ENCODE measurements around the gene HNRNPAB.
"Not testable (repeated sequence)": the region's sequence is repeated elsewhere in the genome, so short reads cannot be mapped to it uniquely, and the experiment has no call there.

HNRNPAB gene

DNA sequence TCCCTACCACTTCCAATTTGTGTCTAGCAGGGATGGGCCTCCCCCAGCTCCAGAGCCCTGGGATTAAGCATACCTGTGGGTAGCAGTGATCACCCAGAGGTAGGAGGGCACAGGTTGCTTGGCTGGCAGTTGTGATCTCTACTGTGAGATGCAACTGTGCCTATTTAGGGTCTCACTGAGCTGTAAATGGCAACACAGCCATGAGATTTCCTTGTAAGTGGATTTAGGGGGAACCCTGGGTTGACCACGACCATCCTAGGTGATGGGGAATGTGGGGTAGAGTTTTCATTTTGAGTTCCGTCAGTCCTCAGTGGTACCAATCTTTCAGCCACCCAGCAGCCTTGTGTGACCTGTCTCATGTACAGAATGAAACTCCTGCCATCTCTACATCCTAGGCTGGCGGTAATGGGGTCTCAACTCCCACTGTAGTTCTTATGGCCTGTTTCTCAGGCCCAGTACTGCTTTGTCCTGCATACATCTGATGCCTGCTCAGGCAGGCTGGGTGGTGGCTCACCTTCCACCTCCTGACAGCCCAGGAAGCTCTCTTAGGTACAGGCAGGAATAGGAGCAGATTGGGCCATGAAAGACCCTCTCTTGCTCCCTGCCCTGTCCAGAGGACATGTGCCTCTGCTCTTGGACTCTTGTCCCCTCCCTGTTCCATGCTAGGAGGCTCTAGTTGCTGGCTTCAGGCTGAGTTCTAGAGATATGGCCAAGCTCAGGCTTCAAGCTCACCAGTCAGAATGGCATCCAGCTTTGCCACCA, 8.1 kb downstream of the HNRNPAB start:
- DNase-seq (ENCODE audit: low read depth) = no peak

DNA sequence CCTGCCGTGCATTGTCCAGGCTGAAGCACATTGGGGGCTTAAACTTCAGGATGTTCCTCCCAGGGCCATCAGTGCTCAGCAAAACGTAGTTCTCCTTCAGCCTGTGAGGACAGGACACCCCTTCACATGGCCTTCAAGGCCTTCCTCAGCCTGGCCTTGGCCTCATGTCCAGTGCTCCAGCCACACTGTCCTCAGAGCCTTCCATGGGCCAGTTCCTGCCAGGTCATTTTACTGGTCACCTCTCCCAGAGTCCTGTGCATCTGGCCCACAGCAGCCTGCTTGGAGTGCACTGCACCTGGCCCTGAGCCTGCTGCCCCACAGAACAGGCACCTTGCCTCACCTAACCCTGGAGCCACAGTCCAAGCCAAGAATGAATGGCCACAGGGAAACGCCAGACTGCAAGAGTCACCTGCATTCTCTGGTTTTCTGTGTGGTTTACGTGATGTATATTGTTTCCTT, 8.7 kb downstream of the HNRNPAB start:
- no peak for DNase-seq (ENCODE audit: low read depth)

DNA sequence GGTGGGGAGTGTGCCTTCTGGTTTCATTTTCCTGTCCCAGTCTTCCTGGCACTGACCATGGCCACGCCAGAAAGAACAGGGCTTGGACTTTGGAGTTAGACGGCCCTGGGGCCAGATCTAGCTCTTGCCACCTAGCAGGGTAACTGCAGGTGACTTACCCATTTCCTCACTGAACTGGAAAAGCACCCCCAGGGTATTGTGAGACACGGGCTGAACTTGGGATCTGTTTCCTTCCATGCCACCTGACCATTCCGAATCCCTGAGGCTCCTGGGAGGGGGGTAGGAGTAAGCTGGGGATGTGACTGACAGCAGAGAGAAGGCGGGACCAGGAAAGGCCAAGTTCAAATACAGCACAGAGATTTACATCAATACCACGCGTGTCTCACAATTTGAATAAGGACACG, 9.4 kb downstream of the HNRNPAB start:
- no peak for DNase-seq (ENCODE audit: low read depth)

DNA sequence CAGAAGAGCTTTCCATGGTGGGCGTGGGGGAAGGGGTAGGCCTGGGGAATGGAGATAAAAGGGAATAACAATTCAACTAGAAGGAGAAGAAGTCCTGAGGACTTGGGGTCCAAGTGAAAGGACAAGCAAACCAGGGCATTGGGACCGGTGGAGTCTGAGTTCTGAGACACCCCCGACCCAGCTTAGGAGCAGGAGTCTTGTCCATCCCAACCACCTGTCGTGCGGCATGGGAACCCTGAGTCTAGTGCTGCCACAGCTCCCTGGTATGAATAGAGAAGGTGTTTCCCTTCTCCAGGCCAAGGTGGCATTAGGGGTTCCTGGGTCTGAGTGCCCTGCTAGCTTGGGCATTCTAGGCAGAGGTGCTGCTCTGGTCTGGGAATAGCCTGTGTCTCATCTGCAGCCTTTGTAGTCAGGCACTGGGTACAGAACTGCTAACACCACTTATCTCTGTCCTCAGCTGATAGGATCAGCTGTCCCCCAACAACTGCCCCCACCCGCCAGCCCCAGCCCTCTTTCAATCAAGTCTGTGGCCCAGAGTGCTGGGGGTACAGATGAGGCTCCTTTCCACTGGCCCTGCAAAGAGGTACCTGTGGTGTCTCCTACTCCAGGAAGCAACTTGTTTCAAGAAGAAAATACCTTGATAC, 9.9 kb downstream of the HNRNPAB start:
- no peak for DNase-seq (ENCODE audit: low read depth)

DNA sequence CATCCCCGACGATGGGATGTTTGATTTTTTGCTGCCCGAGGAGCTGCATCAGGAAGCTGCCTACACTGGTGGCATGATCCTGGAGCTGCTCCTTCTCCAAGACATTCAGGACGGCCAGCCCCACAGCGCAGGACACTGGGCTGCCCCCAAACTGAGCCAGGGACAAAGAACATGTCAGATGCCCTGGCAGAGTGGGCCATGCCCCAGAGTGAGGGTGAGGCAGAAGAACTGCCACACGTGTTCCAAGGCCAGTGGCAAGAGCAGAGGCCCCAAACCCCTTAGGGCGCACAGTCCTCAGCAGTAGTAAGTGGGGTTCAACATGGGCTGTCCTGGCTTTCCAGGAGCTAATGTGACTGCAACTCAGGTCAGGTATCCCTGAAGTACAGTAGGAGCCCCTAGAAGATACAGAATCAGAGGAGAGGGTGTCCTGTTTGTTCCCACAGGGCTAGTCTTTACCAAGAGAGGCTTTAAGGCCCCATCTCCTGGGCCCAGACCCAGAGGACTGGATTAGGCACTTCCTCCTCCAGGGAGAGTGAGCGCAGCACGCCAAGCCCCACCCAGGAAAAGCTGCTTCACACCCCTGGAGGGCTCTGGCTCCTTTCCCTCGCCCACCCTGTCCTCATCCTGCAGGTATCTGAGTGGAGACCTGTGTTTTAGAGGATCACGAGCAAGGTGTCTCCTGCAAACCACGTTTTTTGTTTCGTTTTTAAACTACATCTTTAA, 11.1 kb downstream of the HNRNPAB start:
- no peak for DNase-seq (ENCODE audit: low read depth)

DNA sequence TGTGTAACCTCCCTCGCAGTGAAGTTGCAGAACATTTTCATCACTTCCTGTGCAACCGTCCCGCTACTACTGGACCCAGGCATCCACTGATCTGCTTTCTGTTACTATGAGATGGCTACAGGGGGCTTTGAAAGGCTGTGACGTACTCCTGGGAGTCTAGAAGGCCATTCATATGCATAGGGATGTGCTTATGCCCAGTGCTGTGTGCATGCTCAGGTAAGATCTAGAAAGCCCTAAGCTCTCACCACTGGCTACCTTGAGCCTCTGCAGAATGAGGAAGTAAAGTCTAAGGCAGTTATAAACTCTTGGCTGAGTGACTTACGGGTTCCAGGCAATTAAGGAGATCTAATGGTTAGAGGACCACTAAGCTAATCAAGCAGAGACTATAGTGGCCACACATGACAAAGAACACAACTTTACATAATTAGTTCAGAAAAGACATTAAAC, 11.8 kb downstream of the HNRNPAB start:
- no peak for DNase-seq (ENCODE audit: low read depth)

DNA sequence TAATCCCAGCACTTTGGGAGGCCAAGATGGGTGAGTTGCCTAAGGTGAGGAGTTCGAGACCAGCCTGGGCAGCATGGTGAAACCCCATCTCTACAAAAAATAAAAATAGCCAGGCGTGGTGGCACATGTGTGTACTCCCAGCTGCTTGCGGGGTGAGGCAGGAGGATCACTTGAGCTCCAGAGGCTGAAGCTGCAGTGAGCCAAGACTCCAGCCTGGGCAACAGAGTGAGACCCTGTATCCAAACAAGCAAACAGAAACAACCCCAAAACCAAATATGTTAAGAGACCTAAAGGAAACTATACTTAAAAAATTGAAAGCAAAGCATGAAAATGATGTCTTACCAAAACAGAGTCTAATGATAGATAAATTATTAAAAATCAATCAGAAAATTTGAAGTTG, 12.4 kb downstream of the HNRNPAB start:
- no peak for DNase-seq (ENCODE audit: low read depth)

DNA sequence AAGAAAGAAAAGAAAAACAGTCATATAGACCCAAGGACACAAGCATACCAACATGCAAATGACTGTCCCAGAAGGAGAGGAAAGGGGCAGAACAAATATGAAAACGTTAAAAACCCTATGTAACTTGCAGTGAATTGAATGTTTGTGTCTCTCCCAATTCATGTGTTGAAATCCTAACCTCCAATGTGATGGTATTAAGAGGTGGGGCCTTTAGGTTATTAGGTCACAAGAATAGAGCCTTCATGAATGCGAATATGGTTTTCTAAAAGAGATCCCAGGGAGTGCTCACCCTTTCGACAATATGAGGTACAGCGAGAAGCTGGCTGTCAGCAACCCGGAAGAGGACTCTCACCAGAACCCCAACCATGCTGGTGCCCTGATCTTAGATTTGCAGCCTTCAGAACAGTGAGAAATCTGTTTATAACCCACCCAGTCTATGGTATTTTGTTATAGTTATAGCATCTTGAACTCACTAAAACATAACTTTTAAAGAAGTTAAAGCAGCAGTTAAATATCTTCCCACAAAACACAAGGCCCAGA, 14.0 kb downstream of the HNRNPAB start:
- DNase-seq (ENCODE audit: low read depth) = no peak

DNA sequence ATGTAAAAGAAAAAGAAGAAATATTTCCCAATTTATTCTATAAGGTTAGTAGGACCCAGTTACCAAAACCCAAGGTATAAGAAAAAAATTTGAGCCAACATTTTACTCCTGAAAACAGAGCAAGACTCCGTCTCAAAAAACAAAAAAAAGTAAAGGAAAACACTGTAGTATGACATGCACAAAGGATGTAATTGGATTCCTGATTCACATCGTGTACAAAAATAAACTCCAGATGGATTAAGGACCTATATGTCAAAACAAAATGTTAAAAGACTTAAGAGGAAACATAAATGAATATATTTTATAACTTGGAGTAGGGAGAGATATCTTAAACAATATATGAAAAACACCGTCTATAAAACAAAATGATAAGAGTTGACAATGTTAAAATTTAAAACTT, 14.5 kb downstream of the HNRNPAB start:
- no peak for DNase-seq (ENCODE audit: low read depth)

DNA sequence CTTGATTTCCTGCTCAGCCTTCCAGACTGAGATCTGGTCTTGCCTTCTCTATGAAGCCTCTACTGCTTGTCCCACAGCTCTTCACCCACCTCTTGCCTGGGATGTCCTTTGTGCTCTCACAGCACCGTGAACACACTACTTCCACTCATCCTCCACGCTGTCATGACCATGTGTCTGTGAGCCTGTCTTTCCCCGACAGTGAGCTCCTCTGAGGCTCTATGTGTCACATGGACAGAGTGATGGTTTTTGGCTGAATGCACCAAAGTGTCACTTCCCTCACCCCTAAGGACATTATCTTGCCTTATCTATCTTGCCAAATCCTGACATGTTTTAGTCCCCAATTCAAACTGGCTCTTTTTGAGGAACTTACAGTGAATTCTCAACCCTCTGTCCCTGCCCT, 16.9 kb downstream of the HNRNPAB start:
- no peak for DNase-seq (ENCODE audit: low read depth)

DNA sequence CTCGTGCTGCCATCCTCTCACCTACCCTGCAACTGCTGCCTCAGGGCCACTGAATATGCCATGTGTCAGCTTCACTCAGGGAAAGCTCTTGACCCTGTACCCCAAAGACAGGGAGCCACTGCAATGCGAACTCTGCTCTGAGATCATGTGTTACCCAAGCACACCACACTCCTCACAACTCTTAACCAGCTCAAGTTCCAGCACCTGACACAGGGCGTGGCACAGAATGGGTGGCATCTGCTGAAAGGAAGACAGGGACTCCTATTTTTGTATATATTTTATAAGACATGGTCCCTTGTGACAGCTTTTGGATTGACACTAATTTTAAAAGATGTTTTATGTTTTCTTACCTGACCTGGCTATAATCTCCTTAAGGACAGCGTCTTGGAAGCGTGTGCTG, 17.5 kb downstream of the HNRNPAB start:
- DNase-seq (ENCODE audit: low read depth) = no peak

DNA sequence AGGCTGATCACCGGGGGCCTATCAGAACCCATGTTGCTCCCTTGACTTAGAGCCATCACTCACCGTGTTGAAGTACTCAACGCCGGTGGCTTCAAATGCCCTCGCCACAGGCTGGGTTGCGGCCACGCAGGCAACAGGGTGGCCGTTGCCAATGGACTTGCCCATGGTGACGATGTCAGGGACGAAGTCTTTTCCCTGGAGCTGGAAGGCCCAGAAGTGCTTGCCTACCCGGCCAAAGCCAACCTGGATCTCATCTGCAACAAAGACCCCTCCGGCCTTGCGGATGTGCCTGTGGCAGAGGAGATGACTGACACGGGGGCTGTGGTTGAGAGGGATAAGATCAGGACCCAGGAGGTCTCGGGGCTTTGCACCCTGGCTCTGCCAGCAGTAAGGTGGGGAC, 18.0 kb downstream of the HNRNPAB start:
- no peak for DNase-seq (ENCODE audit: low read depth)

DNA sequence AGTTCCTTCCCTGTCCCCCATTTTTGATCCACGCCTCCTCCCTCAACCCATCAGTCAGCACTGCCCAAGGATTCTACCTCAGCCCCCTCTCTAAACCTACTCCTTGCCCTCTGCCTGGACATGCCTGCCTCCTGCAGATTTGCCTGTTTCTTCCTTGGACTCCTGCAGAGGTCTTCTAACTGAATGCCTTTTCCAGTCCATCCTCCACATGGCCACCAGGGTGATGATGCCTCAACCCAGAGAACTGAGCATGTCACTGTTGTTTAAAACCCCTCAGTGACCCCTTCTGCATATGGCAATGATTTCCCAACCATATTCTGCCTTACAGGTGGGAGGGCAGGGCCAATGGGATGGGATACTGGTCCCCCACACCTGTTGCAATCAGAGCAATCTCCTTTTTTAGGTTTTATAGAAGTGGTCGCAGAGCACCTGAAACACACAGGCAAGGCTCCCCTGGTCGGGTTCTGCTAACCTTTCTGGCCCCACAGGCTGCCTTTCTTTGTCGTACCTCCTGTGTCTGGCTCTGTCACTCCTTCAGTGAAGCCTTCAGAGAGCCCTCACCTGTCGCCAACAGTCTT, 19.0 kb downstream of the HNRNPAB start:
- DNase-seq (ENCODE audit: low read depth) = no peak

DNA sequence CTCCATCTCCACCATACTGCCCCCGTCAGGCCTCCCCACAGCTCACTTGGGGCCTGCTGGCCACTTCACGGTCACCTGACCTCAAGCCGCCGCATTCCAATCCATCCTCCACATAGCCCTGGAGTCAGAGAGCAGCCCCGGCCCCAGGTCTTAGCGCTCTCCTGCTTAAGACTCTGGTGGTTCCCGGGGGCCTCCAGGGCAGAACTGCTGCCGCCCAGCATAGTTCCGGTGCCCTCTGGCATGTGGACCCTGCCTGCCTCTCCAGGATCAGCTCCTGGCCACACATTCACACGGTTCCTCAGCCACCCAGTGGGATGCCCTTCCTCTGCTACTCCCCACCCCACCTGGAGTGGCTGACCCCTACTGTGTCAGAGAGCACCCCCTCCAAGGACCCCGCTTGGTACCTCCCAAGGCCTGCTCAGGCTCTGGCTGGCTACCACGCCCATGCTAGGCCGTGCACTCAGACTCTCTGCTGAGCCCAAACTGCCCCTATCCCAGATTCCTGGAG, 19.5 kb downstream of the HNRNPAB start:
- no peak for DNase-seq (ENCODE audit: low read depth)

DNA sequence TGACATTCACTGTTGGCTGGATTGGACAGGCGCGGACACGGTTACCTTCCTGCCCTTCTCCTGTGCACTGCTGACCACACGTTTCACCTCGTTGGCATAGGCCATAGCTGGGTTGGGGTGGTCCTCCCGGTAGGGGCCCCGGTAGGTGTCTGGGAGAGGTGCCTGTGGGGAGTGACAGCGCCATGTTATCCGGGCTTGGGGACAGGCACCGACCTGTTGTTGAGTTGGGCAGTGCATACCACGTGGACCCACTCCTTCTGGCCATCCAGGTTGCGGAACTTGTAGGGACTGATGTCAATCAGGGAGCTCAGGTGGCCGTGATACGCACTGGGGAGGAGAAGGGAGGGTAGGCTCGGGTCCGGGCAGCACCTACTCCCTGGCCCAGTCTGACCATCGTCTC, 20.1 kb downstream of the HNRNPAB start:
- no peak for DNase-seq (ENCODE audit: low read depth)

DNA sequence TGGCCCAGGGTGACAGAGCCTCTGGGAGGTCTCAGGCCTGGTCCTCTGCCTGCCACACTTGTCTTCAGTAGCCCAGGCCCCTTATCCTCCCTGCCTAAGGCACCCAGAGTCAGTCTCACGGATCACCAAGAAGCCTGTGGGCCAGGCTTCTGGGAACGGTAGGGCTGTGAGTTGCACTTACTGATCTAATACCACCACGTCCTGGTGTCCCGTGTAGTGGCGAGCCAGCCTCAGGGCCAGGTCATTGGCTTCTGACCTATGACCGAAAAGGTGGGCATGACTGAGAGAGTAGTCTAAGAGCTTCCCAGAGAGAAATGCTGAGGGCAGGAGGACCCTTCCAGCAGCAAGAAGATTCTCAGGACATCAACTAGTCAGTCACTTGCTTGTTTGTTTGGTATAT, 20.8 kb downstream of the HNRNPAB start:
- DNase-seq (ENCODE audit: low read depth) = no peak

DNA sequence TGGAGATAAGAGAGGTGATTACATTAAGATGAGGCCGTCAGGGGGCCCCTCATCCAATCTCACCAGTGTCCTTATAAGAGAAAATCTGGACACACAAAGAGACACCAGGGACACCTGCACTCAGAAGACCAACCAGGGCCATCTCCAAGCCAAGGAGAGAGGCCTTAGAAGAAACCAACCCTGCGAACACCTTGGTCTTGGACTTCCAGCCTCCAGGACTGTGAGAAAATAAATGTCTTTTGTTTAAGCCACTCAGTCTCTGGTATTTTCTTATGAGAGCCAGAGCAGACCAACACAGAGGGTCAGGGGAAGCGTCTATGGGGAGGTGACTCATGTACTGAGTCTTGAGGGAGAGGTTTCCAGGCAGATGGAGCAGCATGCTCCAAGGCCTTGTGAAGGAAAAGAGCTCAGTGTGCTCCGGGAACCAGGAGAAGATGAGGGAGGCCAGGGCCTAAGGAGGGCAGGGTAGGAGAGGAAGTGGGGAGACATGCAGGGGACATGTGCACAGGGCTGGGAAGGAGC, 22.9 kb downstream of the HNRNPAB start:
- no peak for DNase-seq (ENCODE audit: low read depth)

DNA sequence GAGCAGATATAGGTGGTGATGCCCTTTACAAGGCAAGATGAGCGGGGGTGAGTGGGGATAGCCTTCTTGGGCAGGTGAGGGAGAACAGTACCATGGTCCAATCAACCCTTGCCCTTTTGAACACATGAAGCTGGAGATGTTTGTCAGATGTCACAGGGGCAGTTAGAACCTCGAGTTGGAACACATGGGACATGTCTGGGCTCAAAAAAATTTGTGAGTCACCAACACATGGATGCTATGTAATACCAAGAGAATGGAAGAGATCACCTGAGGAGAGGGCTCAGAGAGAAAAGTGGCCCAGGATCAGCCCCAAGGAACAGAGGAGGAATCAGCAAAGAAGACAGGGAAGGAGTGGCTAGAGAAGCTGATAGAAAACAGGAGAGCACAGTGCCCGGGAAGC, 23.6 kb downstream of the HNRNPAB start:
- no peak for DNase-seq (ENCODE audit: low read depth)

DNA sequence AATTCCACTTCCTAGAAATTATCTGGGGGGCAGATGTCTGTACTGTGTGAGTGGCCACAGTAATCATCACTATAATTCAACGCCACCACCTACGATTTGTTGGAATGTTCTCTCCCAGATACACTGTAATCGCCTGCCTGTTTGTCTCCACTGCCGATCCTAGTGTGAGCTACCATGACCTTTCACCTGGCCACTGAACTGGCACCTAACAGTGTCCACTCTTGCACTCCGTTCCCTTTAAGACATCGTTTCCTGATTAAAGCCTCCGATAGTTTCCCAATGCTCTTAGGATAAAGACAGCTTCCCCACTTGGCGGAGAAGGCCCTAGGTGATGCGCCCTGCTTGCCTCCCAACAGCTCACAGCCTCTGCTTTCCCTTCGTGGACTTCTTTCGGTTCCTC, 24.3 kb downstream of the HNRNPAB start:
- no peak for DNase-seq (ENCODE audit: low read depth)

DNA sequence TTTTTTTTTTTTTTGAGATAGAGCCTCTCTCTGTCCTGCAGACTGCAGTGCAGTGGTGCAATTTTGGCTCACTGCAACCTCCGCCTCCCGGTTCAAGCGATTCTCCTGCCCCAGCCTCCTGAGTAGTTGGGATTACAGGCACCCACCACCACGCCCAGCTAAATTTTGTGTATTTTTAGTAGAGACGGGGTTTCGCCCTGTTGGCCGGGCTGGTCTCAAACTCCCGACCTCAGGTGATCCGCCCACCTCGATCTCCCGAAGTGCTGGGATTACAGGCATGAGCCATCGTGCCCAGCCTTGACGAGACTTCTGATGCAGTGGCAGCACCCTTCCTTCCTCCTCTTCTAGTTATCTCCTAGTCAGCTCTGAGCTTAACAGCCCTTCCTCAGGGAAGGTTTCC, 24.8 kb downstream of the HNRNPAB start:
- DNase-seq (ENCODE audit: low read depth) = not testable (repeated sequence)

DNA sequence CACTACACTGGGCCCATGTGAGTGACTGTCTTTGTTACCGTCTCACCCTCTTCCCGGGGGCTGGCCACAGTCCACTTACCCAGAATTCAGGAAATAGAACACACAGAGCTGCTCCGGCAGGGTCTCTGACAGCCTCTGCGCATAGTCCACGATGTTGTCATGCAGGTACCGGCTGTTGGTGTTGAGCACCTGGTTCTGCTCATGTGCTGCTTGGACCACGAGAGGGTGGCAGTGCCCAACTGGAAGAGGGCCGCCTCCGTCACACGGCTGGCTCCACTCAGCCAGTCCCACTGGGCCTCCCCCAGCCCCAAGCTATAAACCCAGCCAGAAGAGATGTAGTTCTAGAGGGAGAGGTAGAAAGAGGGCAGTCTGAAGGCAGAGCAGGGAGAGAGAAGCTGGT, 25.5 kb downstream of the HNRNPAB start:
- DNase-seq (ENCODE audit: low read depth) = no peak
